ENCODE data around the gene NPEPL1.

DNA sequence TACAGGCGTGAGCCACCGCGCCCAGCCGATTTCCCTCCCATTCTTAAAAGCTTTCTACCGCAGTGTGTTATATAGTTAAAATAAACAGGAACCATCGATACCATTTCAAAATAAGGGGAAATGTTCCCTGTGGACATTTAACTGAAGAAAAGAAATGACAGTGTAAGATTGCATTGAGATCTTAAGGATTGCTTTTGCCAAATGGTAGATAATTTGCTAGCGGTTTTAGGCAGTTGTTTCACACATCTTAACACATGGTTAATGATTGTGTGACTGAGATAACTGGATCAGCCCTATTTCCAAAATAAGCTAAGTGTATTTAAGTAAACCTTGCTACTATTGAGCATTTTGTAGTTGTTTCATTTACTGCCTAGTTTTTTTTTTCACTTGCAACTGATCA lies 25.9 kb upstream of the NPEPL1 start:
- TF ChIP-seq RAD21 (IDR thresholded peaks at IDR 0.05; ENCODE audit: low read depth) (no peak), TAF1 (IDR thresholded peaks at IDR 0.05; ENCODE audit: low read depth) (no peak), CEBPB (IDR thresholded peaks at IDR 0.05) (no peak), NFIC (IDR thresholded peaks at IDR 0.05) (no peak), TEAD4 (IDR thresholded peaks at IDR 0.05) (no peak), ZBTB7A (IDR thresholded peaks at IDR 0.05; ENCODE audit: low read depth) (no peak)
- TF ChIP-seq, protein P1, sequence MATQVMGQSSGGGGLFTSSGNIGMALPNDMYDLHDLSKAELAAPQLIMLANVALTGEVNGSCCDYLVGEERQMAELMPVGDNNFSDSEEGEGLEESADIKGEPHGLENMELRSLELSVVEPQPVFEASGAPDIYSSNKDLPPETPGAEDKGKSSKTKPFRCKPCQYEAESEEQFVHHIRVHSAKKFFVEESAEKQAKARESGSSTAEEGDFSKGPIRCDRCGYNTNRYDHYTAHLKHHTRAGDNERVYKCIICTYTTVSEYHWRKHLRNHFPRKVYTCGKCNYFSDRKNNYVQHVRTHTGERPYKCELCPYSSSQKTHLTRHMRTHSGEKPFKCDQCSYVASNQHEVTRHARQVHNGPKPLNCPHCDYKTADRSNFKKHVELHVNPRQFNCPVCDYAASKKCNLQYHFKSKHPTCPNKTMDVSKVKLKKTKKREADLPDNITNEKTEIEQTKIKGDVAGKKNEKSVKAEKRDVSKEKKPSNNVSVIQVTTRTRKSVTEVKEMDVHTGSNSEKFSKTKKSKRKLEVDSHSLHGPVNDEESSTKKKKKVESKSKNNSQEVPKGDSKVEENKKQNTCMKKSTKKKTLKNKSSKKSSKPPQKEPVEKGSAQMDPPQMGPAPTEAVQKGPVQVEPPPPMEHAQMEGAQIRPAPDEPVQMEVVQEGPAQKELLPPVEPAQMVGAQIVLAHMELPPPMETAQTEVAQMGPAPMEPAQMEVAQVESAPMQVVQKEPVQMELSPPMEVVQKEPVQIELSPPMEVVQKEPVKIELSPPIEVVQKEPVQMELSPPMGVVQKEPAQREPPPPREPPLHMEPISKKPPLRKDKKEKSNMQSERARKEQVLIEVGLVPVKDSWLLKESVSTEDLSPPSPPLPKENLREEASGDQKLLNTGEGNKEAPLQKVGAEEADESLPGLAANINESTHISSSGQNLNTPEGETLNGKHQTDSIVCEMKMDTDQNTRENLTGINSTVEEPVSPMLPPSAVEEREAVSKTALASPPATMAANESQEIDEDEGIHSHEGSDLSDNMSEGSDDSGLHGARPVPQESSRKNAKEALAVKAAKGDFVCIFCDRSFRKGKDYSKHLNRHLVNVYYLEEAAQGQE (IDR thresholded peaks at IDR 0.05; ENCODE audit: low read depth), result no peak
- TF ChIP-seq, protein P2, sequence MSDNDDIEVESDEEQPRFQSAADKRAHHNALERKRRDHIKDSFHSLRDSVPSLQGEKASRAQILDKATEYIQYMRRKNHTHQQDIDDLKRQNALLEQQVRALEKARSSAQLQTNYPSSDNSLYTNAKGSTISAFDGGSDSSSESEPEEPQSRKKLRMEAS (IDR thresholded peaks at IDR 0.05), result no peak
- TF ChIP-seq, protein P3, sequence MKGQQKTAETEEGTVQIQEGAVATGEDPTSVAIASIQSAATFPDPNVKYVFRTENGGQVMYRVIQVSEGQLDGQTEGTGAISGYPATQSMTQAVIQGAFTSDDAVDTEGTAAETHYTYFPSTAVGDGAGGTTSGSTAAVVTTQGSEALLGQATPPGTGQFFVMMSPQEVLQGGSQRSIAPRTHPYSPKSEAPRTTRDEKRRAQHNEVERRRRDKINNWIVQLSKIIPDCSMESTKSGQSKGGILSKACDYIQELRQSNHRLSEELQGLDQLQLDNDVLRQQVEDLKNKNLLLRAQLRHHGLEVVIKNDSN (IDR thresholded peaks at IDR 0.05), result no peak
